SH-SY5Y (cell line): ENCODE data around the gene PLCE1.

Experiments
- GATA2 ChIP-seq: IDR thresholded peaks from 2 replicates; pipeline ENCODE4 v1.6.1; 2011; ENCODE audit warnings: mild to moderate bottlenecking, low read depth, low read length
- GATA3 ChIP-seq: IDR thresholded peaks from 2 replicates; pipeline ENCODE4 v1.6.1; 2011; ENCODE audit warnings: low read depth, mild to moderate bottlenecking, low read length, moderate library complexity

DNA sequence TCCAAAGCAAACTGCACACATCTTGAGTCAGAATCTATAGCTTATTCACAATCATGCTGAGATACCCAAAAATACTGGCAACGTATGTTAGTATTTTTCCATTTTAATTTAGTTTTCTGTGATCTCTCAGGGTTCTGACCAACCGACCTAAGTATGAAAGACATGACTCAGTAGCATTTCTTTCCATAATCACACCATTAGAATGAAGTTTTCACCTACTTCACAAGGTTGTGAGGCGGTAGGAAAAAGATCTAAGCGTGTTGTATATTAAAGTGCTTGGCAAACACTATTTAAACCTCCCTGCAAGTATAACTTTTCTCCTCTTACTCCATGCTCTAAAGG lies 49.1 kb downstream of the PLCE1 start:
- TF ChIP-seq GATA2, result no peak
- TF ChIP-seq GATA3, result no peak
